Measurements from ENCODE around the gene PTGFRN. TPM values are rescaled to one million over a fixed set of nuclear protein-coding genes. Genes with fewer than 3 reads are reported as not detected.

Gene PTGFRN
- total and polyA plus RNA-seq, 2 of the 8 experiments (the other 6 are each of a cell fraction or from before 2014, with no cell fraction given): 13.0 to 32.6 TPM

- no peaks in the 10 kb centered on the region for H3K27me3 ChIP-seq (replicated peaks in 1 of 4; ENCODE audit: control insufficient read depth in 3 of 4, extremely low read depth in 1 of 4, insufficient read depth in 3 of 4, low read length in 3 of 4)
- H3K56ac ChIP-seq (replicated peaks; ENCODE audit: insufficient read length, low read depth, low read length): peak overlapping the region; percentile 47
- no peak overlapping the region for H2BK20ac ChIP-seq (ENCODE audit: low read length)
- peak overlapping the region; percentile 81 for H4K8ac ChIP-seq (ENCODE audit: extremely low read depth, insufficient read depth, low read length)
- ChIA-PET CTCF (ENCODE audit: partially characterized antibody) (interaction anchor here (0.9 to 1.5 kb wide), 5 partner anchors 30 to 172 kb away, joined by 3 to 6 read pairs (median 3); no protein-coding TSS in a partner anchor), POLR2A (ENCODE audit: partially characterized antibody) (no interaction called here)
- H3K9me3 ChIP-seq (ENCODE audit: insufficient read depth in 2 of 2, low read depth in 1 of 2, low read length in 1 of 2): no peaks in the 10 kb centered on the region
- H3K4ac ChIP-seq (replicated peaks; ENCODE audit: insufficient read length, low read depth, low read length): no peak overlapping the region
- 0 out of 2 replicates have a peak overlapping the region, but pooled peaks have one; percentile 40 for H3K18ac ChIP-seq (ENCODE audit: extremely low read depth, low read length)
- 2% methylated on average over 63 of the region's 64 CpGs; no CpG with 5 or more reads in 1 of the 2 experiments for WGBS, 2 experiments (ENCODE audit: extremely low coverage in 1 of 2, insufficient coverage in 1 of 2, insufficient read length in 1 of 2, insufficient replicate concordance in 2 of 2, low coverage in 1 of 2, low lambda C conversion rate in 2 of 2, missing lambda C conversion rate in 1 of 2)
- H3K36me3 ChIP-seq (ENCODE audit: control insufficient read depth in 2 of 4, insufficient read depth in 4 of 4, low read length in 3 of 4): no peaks in the 10 kb centered on the region
- peak overlapping the region; percentile 63 to 92 (median 85) for H3K4me3 ChIP-seq (ENCODE audit: extremely low read depth in 1 of 4, insufficient read depth in 2 of 4, low read depth in 3 of 4, low read length in 4 of 4)
- DNase-seq (ENCODE audit: low read depth in 1 of 2, low spot score in 2 of 2) (peak in 1 of 2 experiments; percentile 70), FAIRE-seq (no peak)
- peaks cover 9% of the 10 kb centered on the region for H3K23me2 ChIP-seq (ENCODE audit: low read depth, low read length)
- H3K4me2 ChIP-seq (ENCODE audit: insufficient read depth in 1 of 2, low read depth in 2 of 2, low read length in 2 of 2): peak overlapping the region; percentile 85 to 87
- TF ChIP-seq ASH2L (IDR thresholded peaks at IDR 0.05; ENCODE audit: low read length) (peak; percentile 16), RNF2 (IDR thresholded peaks at IDR 0.05; ENCODE audit: borderline replicate concordance, low read depth, low read length, missing control alignments, poor library complexity, severe bottlenecking) (no peak), TAF1 (IDR thresholded peaks at IDR 0.05; ENCODE audit: low read depth, low read length) (0 out of 2 replicates have a peak, but pooled peaks have one; percentile 8), KDM4A (IDR thresholded peaks at IDR 0.05; ENCODE audit: low read depth, low read length, severe bottlenecking) (peak; percentile 67), POLR2A (IDR thresholded peaks at IDR 0.05; ENCODE audit: control extremely low read depth in 1 of 2, low read depth in 2 of 2, low read length in 2 of 2) (peak in 1 of 2 experiments; percentile 45; a peak in 1 of 3 replicates)
- H2BK12ac ChIP-seq (ENCODE audit: low read depth, low read length): no peak overlapping the region
- peaks cover 8% of the 10 kb centered on the region for H3K79me1 ChIP-seq (ENCODE audit: low read depth, low read length)
- H3K23ac ChIP-seq (ENCODE audit: insufficient read length): no peak overlapping the region
- H3K4me1 ChIP-seq (replicated peaks in 1 of 4; ENCODE audit: control insufficient read depth in 3 of 4, insufficient read depth in 4 of 4, low read length in 3 of 4): peaks cover 0 to 18% (median 15%) of the 10 kb centered on the region in 4 experiments; a peak in 5 of 7 replicates
- H2BK15ac ChIP-seq (ENCODE audit: low read length): no peak overlapping the region; the same call in 1 of the 2 replicates
- H2BK5ac ChIP-seq (ENCODE audit: low read depth, low read length): no peak overlapping the region
- H3K27ac ChIP-seq (ENCODE audit: low read depth, low read length): peak overlapping the region; percentile 47; the same call in 1 of the 2 replicates
- H3K14ac ChIP-seq (ENCODE audit: insufficient read length): no peak overlapping the region
- H2BK120ac ChIP-seq (replicated peaks; ENCODE audit: low read depth, low read length): no peak overlapping the region
- peaks cover 0 to 4% of the 10 kb centered on the region in 2 experiments for H4K20me1 ChIP-seq (replicated peaks in 1 of 2; ENCODE audit: control insufficient read depth in 1 of 2, insufficient read depth in 2 of 2, low read length in 2 of 2)
- H4K91ac ChIP-seq (replicated peaks; ENCODE audit: insufficient read length, low read length): no peak overlapping the region
- H3K9ac ChIP-seq (replicated peaks in 1 of 4; ENCODE audit: extremely low read depth in 1 of 4, low read depth in 3 of 4, low read length in 3 of 4): peak overlapping the region; percentile 46 to 91 (median 62); a peak in 6 of 7 replicates
- H2AK5ac ChIP-seq (ENCODE audit: low read depth, low read length): peak overlapping the region; percentile 32; the same call in 1 of the 2 replicates
- peak overlapping the region; percentile 67; the same call in 1 of the 2 replicates for H2AFZ ChIP-seq (ENCODE audit: low read length)
- peaks cover 5 to 50% of the 10 kb centered on the region in 2 experiments; a peak in 3 of 4 replicates for H3K79me2 ChIP-seq (ENCODE audit: control insufficient read depth in 1 of 2, insufficient read depth in 2 of 2, low read length in 2 of 2)
- no peak overlapping the region for H4K5ac ChIP-seq (ENCODE audit: insufficient read length, low read depth, low read length)
These were observed 867 bp downstream of the PTGFRN start for GRCh38 chr1:116910379-116911187.

Data from H1 (cell line).